ENCODE data around the gene PYGB.
A peak's percentile ranks its signal among the peaks of the same experiment; 100 is the strongest.

Gene PYGB

GRCh38 chr20:25209400-25209799 lies 38.5 kb upstream of the PYGB start:
- Mint-ChIP-seq H3K27ac (no peak overlapping the region), H3K36me3 (ENCODE audit: insufficient read depth) (peaks cover 12% of the 10 kb centered on the region), H3K27me3 (no peaks in the 10 kb centered on the region), H3K4me3 (no peak overlapping the region), H3K9me3 (no peaks in the 10 kb centered on the region), H3K4me1 (ENCODE audit: low read depth in 2 of 2) (peaks cover 6 to 9% of the 10 kb centered on the region in 2 donors)
- no peak for DNase-seq
- ATAC-seq (replicated peaks): no peak

GRCh38 chr20:25209911-25210310 lies 38.0 kb upstream of the PYGB start:
- no peak overlapping the region for H3K4me3 Mint-ChIP-seq
- H3K27ac Mint-ChIP-seq: no peak overlapping the region
- ATAC-seq (replicated peaks) (no peak), DNase-seq (no peak)
- H3K4me1 Mint-ChIP-seq (ENCODE audit: low read depth in 2 of 2): peaks cover 4% of the 10 kb centered on the region in 2 donors
- H3K9me3 Mint-ChIP-seq: no peaks in the 10 kb centered on the region
- H3K27me3 Mint-ChIP-seq: no peaks in the 10 kb centered on the region
- peaks cover 12% of the 10 kb centered on the region for H3K36me3 Mint-ChIP-seq (ENCODE audit: insufficient read depth)

- Mint-ChIP-seq H3K9me3 (no peaks in the 10 kb centered on the region), H3K36me3 (ENCODE audit: insufficient read depth) (peaks cover 12% of the 10 kb centered on the region), H3K4me3 (no peak overlapping the region), H3K27me3 (no peaks in the 10 kb centered on the region), H3K27ac (no peak overlapping the region), H3K4me1 (ENCODE audit: low read depth in 2 of 2) (no peaks in the 10 kb centered on the region)
- ATAC-seq (replicated peaks) (no peak), DNase-seq (no peak)
Observed at GRCh38 chr20:25211273-25211672, 36.6 kb upstream of the PYGB start.

GRCh38 chr20:25212242-25212641 lies 35.6 kb upstream of the PYGB start:
- Mint-ChIP-seq H3K27me3 (no peaks in the 10 kb centered on the region), H3K36me3 (ENCODE audit: insufficient read depth) (peaks cover 15% of the 10 kb centered on the region), H3K27ac (peak overlapping the region in 1 of 2 donors; percentile 32), H3K9me3 (no peaks in the 10 kb centered on the region), H3K4me1 (ENCODE audit: low read depth in 2 of 2) (no peaks in the 10 kb centered on the region), H3K4me3 (no peak overlapping the region)
- ATAC-seq (replicated peaks) (no peak), DNase-seq (no peak)

GRCh38 chr20:25213566-25214425 lies 34.1 kb upstream of the PYGB start:
- ATAC-seq (replicated peaks): no peak

GRCh38 chr20:25214426-25214790 lies 33.5 kb upstream of the PYGB start:
- ATAC-seq (replicated peaks): no peak
- H3K36me3 Mint-ChIP-seq (ENCODE audit: insufficient read depth): peaks cover 15% of the 10 kb centered on the region

More at GRCh38 chr20:25213566-25214425, 34.1 kb upstream of the PYGB start:
- Mint-ChIP-seq H3K4me1 (ENCODE audit: low read depth in 2 of 2) (peaks cover 0 to 1% of the 10 kb centered on the region in 2 donors), H3K9me3 (no peaks in the 10 kb centered on the region), H3K27ac (no peak overlapping the region), H3K4me3 (no peak overlapping the region), H3K27me3 (no peaks in the 10 kb centered on the region), H3K36me3 (ENCODE audit: insufficient read depth) (peaks cover 15% of the 10 kb centered on the region)
- no peak for DNase-seq

GRCh38 chr20:25214819-25215218 lies 33.1 kb upstream of the PYGB start:
- Mint-ChIP-seq H3K36me3 (ENCODE audit: insufficient read depth) (peaks cover 15% of the 10 kb centered on the region), H3K4me1 (ENCODE audit: low read depth in 2 of 2) (peaks cover 0 to 1% of the 10 kb centered on the region in 2 donors), H3K27ac (no peak overlapping the region), H3K4me3 (no peak overlapping the region), H3K9me3 (no peaks in the 10 kb centered on the region), H3K27me3 (no peaks in the 10 kb centered on the region)
- ATAC-seq (replicated peaks) (no peak), DNase-seq (no peak)

More at GRCh38 chr20:25214426-25214790, 33.5 kb upstream of the PYGB start:
- peaks cover 0 to 1% of the 10 kb centered on the region in 2 donors for H3K4me1 Mint-ChIP-seq (ENCODE audit: low read depth in 2 of 2)
- no peaks in the 10 kb centered on the region for H3K9me3 Mint-ChIP-seq
- no peak overlapping the region for H3K4me3 Mint-ChIP-seq
- no peak overlapping the region for H3K27ac Mint-ChIP-seq
- no peaks in the 10 kb centered on the region for H3K27me3 Mint-ChIP-seq
- no peak for DNase-seq

- Mint-ChIP-seq H3K36me3 (ENCODE audit: insufficient read depth) (peaks cover 9% of the 10 kb centered on the region), H3K4me3 (no peak overlapping the region), H3K9me3 (no peaks in the 10 kb centered on the region), H3K4me1 (ENCODE audit: low read depth in 2 of 2) (peaks cover 0 to 1% of the 10 kb centered on the region in 2 donors), H3K27me3 (no peaks in the 10 kb centered on the region), H3K27ac (no peak overlapping the region)
- ATAC-seq (replicated peaks) (no peak), DNase-seq (no peak)
Observed at GRCh38 chr20:25215521-25215920, 32.4 kb upstream of the PYGB start.

GRCh38 chr20:25216199-25216945 lies 31.5 kb upstream of the PYGB start:
- Mint-ChIP-seq H3K27ac (no peak overlapping the region), H3K9me3 (no peaks in the 10 kb centered on the region), H3K4me3 (no peak overlapping the region), H3K27me3 (no peaks in the 10 kb centered on the region), H3K4me1 (ENCODE audit: low read depth in 2 of 2) (peaks cover 0 to 3% of the 10 kb centered on the region in 2 donors), H3K36me3 (ENCODE audit: insufficient read depth) (peaks cover 6% of the 10 kb centered on the region)
- DNase-seq (no peak), ATAC-seq (replicated peaks) (no peak)

GRCh38 chr20:25217161-25218108 lies 30.4 kb upstream of the PYGB start:
- DNase-seq: no peak
- no peak for ATAC-seq (replicated peaks)
- Mint-ChIP-seq H3K27me3 (no peaks in the 10 kb centered on the region), H3K27ac (peak overlapping the region in 1 of 2 donors; percentile 20), H3K9me3 (no peaks in the 10 kb centered on the region), H3K4me3 (no peak overlapping the region), H3K4me1 (ENCODE audit: low read depth in 2 of 2) (peaks cover 0 to 3% of the 10 kb centered on the region in 2 donors), H3K36me3 (ENCODE audit: insufficient read depth) (peaks cover 6% of the 10 kb centered on the region)

GRCh38 chr20:25218109-25218486 lies 29.8 kb upstream of the PYGB start:
- H3K27ac Mint-ChIP-seq: peak overlapping the region; percentile 20 to 47
- no peak for ATAC-seq (replicated peaks)
- no peak for DNase-seq
- H3K4me1 Mint-ChIP-seq (ENCODE audit: low read depth in 2 of 2): peaks cover 0 to 3% of the 10 kb centered on the region in 2 donors
- peaks cover 6% of the 10 kb centered on the region for H3K36me3 Mint-ChIP-seq (ENCODE audit: insufficient read depth)
- no peak overlapping the region for H3K4me3 Mint-ChIP-seq
- H3K9me3 Mint-ChIP-seq: no peaks in the 10 kb centered on the region
- no peaks in the 10 kb centered on the region for H3K27me3 Mint-ChIP-seq

- Mint-ChIP-seq H3K4me1 (ENCODE audit: low read depth in 2 of 2) (peaks cover 0 to 3% of the 10 kb centered on the region in 2 donors), H3K27me3 (no peaks in the 10 kb centered on the region), H3K4me3 (no peak overlapping the region), H3K36me3 (ENCODE audit: insufficient read depth) (peaks cover 6% of the 10 kb centered on the region), H3K27ac (peak overlapping the region in 1 of 2 donors; percentile 47), H3K9me3 (no peaks in the 10 kb centered on the region)
- DNase-seq (no peak), ATAC-seq (replicated peaks) (no peak)
Observed at GRCh38 chr20:25218492-25218891, 29.4 kb upstream of the PYGB start.

GRCh38 chr20:25219365-25219764 lies 28.5 kb upstream of the PYGB start:
- ATAC-seq (replicated peaks) (no peak), DNase-seq (no peak)
- Mint-ChIP-seq H3K27me3 (no peaks in the 10 kb centered on the region), H3K9me3 (no peaks in the 10 kb centered on the region), H3K4me3 (no peak overlapping the region), H3K4me1 (ENCODE audit: low read depth in 2 of 2) (peaks cover 0 to 3% of the 10 kb centered on the region in 2 donors), H3K36me3 (ENCODE audit: insufficient read depth) (peaks cover 6% of the 10 kb centered on the region), H3K27ac (peak overlapping the region in 1 of 2 donors; percentile 41)

Data from effector memory CD8-positive, alpha-beta T cell (primary cell).